Neural progenitor cell (in vitro differentiated cells): Measurements from ENCODE around the gene NME2.

ENCODE experiments used
- EZH2 ChIP-seq: fragments of 200-600 bp; sonication (generic); IDR thresholded peaks from 2 replicates; pipeline ENCODE4 v1.6.1; 2017; ENCODE audit warnings: antibody characterized with exemption, mild to moderate bottlenecking, moderate library complexity
- TF ChIP-seq, protein P1 (sequence below): fragments of 200-600 bp; sonication (generic); IDR thresholded peaks from 2 replicates; pipeline ENCODE4 v1.5.1; 2017; ENCODE audit warnings: antibody characterized with exemption, mild to moderate bottlenecking

DNA sequence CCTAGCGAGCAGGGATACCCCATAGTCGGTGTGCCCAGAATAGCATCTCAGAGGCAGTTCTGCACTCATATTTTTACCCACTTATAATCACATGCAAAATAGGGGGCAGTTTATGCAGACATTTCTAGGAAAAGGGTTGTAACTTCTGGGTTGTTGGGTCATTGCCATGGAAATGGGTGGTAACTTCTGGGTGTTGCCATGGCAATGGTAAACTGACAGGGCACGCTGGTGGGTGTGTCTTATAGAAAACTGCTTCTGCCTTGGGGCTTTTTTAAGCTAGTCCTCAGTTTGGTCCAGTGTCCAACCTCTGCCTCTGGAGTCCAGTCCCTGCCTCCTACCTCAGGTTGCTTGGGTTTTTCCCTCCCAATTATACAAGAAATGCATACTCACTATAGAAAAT lies 38.1 kb upstream of the NME2 start:
- TF ChIP-seq, protein P1, sequence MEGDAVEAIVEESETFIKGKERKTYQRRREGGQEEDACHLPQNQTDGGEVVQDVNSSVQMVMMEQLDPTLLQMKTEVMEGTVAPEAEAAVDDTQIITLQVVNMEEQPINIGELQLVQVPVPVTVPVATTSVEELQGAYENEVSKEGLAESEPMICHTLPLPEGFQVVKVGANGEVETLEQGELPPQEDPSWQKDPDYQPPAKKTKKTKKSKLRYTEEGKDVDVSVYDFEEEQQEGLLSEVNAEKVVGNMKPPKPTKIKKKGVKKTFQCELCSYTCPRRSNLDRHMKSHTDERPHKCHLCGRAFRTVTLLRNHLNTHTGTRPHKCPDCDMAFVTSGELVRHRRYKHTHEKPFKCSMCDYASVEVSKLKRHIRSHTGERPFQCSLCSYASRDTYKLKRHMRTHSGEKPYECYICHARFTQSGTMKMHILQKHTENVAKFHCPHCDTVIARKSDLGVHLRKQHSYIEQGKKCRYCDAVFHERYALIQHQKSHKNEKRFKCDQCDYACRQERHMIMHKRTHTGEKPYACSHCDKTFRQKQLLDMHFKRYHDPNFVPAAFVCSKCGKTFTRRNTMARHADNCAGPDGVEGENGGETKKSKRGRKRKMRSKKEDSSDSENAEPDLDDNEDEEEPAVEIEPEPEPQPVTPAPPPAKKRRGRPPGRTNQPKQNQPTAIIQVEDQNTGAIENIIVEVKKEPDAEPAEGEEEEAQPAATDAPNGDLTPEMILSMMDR, result no peak
- TF ChIP-seq EZH2, result no peak
